Embryonic facial prominence (tissue), 1 donor: ENCODE measurements around the gene RPUSD1.
"Not testable (repeated sequence)": the region's sequence is repeated elsewhere in the genome, so short reads cannot be mapped to it uniquely, and the experiment has no call there.

ENCODE experiments used
- DNase-seq: peaks from one replicate; pipeline ENCODE4 v3.0.0-alpha.2; 2016; ENCODE audit errors: extremely low spot score

The RPUSD1 gene

DNA sequence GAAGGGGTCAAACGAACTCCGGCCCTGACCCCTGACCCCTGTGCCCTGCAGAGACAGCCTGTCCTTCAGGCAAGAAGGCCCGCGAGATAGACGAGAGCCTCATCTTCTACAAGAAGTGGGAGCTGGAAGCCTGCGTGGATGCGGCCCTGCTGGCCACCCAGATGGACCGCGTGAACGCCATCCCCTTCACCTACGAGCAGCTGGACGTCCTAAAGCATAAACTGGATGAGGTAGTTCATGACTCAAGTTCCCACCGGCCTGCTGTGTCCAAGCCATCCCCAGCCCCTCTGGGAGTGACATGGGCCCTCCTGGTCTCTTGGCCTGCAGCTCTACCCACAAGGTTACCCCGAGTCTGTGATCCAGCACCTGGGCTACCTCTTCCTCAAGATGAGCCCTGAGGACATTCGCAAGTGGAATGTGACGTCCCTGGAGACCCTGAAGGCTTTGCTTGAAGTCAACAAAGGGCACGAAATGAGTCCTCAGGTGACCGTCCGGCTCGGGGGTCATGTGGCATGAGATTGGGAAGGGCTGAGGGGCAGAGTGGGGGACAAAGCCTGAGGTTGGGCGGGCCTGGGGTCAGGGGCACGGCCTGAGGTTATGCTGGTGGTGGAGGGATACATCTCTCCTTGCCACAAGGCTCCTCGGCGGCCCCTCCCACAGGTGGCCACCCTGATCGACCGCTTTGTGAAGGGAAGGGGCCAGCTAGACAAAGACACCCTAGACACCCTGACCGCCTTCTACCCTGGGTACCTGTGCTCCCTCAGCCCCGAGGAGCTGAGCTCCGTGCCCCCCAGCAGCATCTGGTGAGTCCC, 22.0 kb downstream of the RPUSD1 start:
- no peak for DNase-seq

DNA sequence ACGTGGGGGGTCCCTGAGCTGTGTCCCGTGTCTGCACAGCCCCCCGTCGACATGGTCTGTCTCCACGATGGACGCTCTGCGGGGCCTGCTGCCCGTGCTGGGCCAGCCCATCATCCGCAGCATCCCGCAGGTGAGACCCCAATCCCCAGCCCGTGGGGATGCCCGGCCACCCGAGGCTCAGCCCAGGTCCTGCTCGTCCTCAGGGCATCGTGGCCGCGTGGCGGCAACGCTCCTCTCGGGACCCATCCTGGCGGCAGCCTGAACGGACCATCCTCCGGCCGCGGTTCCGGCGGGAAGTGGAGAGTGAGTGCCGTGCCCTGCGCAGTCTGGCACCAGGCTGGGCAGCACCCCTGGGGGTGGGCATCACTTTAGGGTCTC, 22.7 kb downstream of the RPUSD1 start:
- no peak for DNase-seq

DNA sequence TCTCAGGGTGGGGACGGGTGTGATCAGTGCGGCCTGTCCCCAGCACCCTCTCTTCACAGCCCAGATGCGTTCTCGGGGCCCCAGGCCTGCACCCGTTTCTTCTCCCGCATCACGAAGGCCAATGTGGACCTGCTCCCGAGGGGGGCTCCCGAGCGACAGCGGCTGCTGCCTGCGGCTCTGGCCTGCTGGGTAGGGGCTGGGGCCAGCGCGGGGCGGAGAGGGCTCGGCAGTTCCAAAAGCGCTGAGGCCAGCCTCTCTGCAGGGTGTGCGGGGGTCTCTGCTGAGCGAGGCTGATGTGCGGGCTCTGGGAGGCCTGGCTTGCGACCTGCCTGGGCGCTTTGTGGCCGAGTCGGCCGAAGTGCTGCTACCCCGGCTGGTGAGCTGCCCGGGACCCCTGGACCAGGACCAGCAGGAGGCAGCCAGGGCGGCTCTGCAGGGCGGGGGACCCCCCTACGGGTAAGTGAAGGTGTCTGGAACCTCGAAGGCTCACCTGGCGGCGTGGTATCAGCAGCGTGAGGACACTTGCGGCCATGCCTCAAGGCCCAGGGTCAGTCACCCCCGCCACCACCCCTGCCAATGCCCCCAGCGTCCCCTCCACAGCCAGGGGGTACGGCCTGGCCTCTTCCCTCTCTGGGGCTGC, 23.2 kb downstream of the RPUSD1 start:
- no peak for DNase-seq

DNA sequence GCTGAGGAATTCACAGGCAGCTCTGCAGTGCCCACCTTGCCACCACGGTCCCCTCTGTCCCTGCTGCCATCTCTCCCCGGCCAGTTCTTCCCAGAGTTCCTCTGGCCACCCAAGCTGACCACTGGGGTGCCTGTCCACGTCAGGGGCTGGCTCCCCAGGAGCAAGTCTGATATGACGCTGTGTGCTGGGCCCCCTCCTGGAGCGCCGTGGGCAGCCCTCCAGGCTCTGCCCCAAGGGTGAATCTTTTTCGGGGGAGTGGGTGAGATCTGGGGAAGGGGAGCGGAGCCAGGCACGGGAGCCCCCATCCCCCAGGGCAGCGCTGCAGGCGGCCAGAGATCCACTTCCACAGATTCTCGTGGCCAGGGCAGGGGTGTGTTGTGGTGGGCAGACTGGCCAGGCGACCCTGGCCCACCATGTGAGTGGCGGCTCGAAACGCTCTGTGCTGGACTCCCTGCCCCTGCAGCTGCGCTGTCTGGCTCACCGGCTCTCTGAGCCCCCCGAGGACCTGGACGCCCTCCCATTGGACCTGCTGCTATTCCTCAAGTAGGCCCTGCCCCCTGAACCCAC, 23.9 kb downstream of the RPUSD1 start:
- no peak for DNase-seq

DNA sequence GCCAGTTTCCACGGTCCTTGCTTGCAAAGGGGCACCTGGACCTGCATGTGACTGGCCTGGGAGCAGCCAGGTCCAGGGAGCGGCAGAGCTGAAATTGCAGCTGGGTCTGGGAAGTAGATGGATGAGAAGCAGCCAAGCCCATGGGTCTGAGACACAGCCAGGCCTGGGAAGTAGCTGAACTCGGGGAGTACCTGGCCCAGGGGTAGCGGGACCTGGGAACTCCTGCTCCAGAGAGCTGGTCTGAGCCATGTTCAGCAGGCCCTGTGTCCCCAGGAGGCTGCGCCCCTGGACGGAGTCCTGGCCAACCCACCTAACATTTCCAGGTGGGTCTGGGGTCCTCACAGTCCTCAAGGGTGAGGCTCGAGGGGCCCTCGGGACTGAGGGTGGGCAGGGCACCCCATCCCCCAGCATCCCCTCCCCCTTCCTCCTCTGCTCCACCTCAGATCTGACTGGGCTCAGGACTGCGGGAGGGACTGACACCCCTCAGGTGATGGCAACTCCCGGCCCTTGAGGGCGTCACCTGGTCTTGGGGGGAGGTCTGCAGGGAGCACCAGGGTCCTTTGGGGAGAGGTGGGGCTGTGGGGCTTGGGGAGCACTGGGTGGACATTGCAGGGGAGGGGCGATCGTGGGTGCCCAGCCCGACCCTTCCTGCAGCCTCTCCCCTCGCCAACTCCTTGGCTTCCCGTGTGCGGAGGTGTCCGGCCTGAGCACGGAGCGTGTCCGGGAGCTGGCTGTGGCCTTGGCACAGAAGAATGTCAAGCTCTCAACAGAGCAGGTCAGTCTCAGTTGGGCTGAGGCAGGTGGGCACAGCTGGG, 24.6 kb downstream of the RPUSD1 start:
- no peak for DNase-seq

DNA sequence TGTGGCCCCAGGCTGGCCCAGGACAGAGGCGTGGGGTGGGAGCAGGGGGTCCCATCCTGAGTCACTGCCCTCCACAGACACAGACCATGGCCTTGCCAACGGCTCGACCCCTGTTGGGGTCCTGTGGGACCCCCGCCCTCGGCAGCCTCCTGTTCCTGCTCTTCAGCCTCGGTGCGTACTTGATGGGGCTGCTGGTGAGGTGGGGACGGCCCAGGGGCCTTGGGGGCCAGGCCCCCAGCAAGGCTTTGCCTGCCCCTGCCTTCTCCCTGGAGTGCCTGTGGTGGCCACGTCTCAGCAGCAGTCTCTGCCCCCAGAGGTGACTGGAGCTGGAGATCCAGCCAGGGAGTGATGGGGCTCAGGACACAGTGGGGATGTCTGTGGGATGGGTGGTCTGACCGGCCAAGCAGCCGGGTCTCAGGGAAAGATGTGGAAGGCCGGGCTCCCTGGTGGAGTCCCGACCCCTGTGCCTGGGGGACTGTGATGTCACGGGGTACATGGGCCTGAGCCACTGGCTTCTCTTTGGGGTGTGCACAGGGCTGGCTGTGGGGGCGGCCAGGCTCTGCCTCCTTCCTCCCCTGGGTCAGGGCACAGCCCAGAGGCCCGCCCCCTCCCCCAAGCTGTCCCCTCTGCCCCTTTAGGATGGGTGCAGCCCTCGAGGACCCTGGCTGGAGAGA, 25.4 kb downstream of the RPUSD1 start:
- no peak for DNase-seq

DNA sequence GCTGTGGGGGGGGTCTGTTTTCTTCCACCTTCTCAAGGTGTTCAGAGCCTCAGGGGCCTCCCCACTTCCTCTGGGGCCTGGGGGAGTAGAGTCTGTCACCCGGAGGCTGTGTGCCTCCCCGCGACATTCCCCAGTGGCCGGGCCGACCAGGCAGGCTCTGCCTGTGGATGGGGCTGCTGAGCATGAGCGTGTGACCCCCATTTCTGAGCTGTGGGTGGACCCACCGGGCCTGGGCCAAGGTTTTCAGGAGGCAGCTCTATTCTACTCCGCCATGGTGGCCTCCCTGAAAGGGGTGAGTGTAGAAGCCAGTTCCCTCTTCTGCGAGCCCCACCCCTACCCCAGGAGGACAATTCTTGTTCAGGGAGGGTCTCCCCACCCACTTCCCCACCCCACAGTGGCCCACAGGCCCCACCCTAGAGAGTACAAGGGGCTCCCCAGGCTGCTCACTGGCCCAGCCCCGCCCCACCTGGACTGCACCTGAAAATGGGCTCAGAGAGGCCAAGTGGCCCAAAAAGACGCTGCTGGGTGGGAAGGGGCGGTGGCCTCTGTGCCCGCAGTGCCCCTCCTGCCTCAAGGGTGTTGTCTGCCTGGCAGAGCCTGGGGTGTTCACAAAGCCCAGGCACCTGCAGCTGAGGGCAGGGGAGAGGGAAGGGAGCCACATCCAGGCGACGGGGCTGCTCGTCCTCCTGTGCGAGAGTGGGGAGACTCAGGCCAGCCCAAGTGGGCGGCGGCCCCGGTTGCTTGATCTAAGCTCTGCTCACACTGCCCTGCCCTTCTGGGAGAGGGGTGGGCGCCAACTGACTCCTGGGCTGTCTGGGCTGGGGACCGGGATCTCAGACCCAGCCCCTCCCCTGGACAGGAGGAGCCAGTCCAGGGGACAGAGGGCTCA, 26.3 kb downstream of the RPUSD1 start:
- no peak for DNase-seq

DNA sequence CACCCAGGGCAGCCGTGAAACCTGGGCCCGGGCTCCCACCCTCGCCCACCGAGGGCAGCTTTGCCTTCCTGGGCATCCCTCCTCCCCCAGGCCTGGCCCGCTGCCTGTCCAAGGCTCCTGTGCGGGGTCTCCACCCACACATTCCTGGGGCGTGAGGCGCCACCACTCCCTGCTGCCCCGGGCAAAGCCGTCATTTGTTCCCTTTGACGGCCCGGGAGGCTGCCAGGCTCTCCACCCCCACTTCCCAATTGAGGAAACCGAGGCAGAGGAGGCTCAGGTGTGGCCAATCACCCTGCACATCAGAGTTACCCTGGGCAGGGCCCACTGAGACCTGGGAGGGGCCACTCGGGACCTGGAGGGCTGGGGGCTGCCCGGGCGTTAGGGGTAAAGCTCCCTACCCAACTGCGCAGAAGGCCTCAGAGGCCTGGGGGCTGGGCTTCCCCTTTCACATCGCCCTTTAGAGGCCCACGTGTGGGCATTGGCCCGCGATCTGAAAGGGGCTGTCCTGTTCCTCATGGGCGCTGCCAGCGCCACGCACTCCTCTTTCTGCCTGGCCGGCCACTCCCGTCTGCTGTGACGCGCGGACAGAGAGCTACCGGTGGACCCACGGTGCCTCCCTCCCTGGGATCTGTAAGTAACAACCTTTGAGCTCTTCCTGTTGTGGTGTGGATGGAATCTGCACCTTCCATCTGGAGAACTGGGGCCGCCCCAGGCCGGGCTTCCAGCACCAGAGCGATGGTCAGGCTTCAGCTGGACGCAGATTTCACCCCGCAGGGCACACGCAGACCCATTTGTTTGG, 27.4 kb downstream of the RPUSD1 start, which contains the start of gene MSLN:
Gene MSLN, plus strand, starts transcription at position 190 of the 799 bp plus-strand sequence. CDS start 1,947 bp downstream, outside the sequence.
- no peak for DNase-seq

DNA sequence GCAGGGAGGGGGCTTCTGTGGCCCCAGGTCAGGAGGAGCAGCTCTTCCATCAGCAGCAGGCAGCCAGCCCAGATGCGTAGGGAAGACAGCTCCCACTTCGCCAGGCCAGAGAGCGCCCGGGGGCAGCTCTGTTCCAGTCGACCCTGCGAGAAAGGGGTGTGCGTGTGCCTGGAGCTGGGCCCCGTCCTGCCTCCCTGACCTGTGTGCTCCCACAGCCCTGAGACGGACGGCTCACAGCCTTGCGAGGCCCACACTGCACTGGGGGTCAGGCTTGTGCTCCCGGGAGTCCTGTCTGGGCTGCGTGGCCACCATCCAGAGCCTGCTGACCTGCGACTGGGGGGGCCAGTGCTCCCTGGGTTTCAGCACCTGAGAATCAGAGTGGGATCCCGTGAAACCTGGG, 28.1 kb downstream of the RPUSD1 start:
- no peak for DNase-seq

DNA sequence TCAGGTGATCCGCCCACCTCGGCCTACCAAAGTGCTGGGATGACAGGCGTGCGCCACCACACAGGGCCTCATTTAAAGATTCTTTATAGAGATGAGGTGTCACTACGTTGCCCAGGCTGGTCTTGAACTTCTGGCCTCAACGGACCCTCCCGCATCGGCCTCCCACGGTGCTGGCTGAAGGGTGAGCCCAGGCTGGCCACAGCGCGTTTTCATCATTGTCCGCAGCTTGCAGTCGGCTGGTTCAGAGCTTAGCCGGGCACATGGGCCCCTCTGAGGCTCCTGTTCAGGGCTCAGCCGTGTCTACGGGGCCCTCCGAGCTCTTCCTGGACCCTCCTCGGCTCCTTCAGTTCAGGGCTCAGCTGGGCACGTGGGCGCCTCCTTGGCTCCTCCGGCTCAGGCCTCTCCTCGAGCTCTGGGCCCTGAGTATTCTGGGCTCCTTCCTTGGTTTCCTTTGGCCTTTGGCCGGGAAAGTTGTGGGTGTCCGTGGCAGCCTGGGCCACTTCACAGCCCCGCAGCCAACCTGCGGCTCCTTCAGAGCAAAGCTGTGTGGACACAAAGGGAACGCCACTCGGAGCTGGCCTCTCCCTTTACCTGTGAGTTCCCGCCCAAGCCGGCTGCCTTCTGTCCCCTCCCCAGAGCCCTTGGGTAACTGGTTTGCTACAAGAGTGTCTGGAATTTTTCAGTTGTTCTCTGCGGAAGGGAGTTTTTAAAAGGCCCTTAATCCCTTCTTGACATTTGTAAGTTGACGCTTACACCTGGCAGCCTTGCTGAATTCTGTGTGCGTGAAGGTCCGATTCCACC, 28.9 kb downstream of the RPUSD1 start:
- no peak for DNase-seq

DNA sequence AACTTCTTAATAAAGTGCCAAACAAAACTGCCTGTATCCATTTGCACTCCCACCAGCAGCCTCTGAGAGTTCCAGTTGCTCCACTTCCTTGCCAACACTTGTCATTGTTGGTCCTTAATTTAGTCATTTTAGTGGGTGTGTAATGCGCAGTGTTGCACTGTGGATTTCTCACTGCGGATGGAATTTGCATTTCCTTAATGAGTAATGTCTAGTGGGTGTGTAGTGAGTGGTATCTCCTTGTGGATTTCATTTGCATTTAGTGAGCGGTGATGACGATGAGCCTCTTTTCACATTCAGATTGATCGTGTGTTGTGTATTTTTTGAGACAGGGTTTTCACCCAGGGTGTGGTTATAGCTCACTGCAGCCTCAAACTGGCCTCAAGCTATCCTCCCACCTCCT, 31.8 kb downstream of the RPUSD1 start:
- no peak for DNase-seq

DNA sequence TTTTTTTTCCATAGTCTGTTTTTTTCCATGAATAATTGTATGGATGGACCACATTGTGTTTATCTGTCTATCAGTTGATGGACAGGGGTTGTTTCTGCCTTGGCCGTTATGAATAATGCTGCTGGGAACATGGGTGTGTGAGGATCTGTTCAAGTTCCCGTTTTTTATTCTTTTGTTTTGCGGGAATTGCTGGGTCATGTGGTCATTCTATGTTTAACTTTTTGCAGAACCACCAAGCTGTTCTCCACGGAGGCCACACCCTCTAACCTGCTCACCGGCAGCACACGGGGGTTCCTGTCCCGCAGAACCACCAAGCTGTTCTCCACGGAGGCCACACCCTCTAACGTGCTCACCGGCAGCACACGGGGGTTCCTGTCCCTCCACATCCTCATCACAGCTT, 33.5 kb downstream of the RPUSD1 start:
- no peak for DNase-seq

DNA sequence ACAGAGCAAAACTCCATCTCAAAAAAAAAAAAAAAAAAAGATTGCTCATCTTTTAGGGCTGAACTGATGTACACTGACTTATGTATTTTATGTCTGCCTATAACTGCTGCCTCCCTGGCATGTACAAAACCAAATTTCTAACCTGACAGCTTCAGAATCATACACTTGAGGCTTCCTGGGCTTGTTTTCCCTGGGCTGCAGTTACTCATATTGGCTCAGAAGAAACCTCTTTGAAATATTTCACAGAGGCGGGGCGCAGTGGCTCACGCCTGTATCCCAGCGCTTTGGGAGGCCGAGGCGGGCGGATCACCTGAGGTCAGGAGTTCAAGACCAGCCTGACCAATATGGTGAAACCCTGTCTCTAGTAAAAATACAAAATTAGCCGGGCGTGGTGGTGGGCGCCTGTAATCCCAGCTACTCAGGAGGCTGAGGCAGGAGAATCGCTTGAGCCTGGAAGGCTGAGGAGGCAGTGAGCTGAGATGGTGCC, 34.0 kb downstream of the RPUSD1 start:
- DNase-seq: not testable (repeated sequence)

DNA sequence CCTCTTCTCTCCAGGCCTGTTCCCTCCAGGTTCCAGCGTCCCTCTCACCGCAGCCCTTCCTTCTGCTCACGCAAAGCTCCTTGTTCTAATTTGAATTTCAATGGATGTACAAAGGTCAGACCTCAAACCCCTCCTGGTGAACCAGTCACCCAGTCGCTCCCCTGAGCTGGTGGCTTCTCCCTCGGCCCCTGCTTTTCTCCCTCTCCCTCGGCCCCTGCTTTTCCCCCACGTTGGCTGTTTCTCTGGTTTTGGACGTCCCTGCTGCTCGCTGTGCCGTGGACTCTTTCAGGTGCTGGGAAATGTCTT, 36.2 kb downstream of the RPUSD1 start:
- DNase-seq: no peak

DNA sequence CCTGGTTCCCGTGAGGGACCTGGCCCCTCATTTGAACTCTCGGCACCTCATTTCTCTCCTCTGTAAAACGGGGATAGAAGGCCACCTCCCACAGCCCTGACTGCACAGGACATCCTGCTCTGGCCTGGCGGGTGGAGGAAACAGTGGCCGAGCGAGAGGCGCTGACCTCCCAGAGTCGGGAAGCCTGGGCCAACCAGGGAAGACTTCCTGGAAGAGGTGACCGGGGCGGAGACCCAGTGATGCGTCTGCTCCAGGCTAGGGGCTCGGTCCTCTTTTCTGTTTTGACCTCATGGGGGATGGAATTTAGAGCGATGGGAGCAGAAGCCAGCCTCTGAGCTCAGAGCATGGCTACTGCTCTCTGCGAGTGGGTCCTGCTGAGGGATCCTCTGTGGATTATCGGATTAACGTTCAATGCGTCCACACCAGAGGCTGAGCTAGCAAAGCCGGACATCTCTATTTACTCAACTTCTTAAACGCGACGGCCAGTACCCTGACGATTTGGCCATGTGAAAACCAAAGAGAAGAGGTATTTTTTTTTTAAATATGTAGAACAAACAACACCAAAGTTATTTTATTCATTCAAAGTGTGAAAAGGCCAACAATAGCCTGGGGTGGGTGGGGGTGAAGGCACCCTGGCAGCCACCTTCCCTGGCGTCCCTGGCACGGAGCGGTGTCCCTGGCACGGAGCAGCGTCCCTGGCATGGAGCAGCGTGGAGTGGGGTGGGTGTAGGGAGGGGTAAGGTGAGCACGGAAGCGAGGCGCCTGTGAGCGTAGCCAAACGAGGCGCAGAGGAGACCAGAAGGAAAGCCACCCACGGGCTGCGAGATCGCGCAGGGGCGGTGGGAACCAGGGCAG, 36.8 kb downstream of the RPUSD1 start:
- no peak for DNase-seq

DNA sequence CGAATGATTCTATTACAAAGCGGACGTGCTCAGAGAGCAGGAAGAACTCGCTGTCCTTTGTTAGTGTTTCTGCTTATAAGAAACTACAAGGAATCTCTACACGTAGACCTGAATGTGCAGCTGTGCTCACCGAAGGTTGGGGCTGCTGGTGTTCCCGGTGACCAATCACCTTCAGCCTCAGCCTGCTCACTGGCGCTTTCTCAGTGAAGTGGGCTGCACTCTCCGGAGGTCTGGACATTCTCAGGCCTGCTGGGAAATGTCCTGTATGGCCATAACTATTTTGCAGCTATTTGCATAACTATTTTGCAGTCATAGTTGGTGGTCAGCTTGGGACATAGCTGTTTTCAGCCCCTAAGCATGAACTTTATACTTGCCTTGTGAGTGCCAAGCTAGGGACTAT, 37.7 kb downstream of the RPUSD1 start:
- DNase-seq: no peak

DNA sequence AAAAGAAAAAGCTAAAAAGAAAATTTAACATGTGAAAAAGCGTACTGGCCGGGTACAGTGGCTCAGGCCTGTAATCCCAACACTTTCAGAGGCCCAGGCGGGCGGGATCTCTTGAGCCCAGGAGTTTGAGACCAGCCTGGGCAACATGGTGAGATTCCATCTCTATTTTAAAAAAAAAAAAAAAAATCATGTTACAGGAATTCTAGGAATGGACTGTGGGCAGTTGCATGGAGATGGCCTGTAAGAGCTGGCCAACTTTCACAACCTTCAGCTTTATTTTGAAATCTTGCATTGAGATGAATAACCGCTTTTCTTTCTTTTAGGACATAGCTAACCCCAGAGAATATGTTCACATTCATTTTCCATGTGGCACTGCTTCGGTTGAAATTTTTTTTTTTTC, 39.2 kb downstream of the RPUSD1 start:
- no peak for DNase-seq
